ENCODE results near the gene ME3.
A peak's percentile ranks its signal among the peaks of the same experiment; 100 is the strongest.
"Not testable (repeated sequence)": the region's sequence is repeated elsewhere in the genome, so short reads cannot be mapped to it uniquely, and the experiment has no call there.

ME3 gene

GRCh38 chr11:86418917-86419316 is 253.5 kb downstream of the ME3 start:
- DNase-seq: peak in 1 of 3 experiments; percentile 59

- DNase-seq: no peak
These were observed 253.9 kb downstream of the ME3 start for GRCh38 chr11:86418513-86418912.

- no peak for DNase-seq
These were observed 254.3 kb downstream of the ME3 start for GRCh38 chr11:86418106-86418505.

GRCh38 chr11:86416951-86417350 is 255.5 kb downstream of the ME3 start:
- not testable (repeated sequence) for DNase-seq

GRCh38 chr11:86416494-86416893 is 255.9 kb downstream of the ME3 start:
- no peak for DNase-seq

GRCh38 chr11:86415026-86415425 is 257.4 kb downstream of the ME3 start:
- no peak for DNase-seq

- DNase-seq: no peak
These were observed 258.4 kb downstream of the ME3 start for GRCh38 chr11:86414032-86414431.

GRCh38 chr11:86408845-86409244 is 263.6 kb downstream of the ME3 start:
- DNase-seq: peak in 1 of 3 experiments; percentile 13

- no peak for DNase-seq
These were observed 269.0 kb downstream of the ME3 start for GRCh38 chr11:86403458-86403857.

GRCh38 chr11:86398106-86398505 is 274.3 kb downstream of the ME3 start:
- no peak for DNase-seq

GRCh38 chr11:86397351-86397750 is 275.1 kb downstream of the ME3 start:
- no peak for DNase-seq

- DNase-seq: no peak
These were observed 276.0 kb downstream of the ME3 start for GRCh38 chr11:86396396-86396795.

- no peak for DNase-seq
These were observed 277.3 kb downstream of the ME3 start for GRCh38 chr11:86395061-86395551.

All from NCI-H1417 (cell line).